Islet precursor cell (in vitro differentiated cells): ENCODE measurements around the gene ZNF236.
A peak's percentile ranks its signal among the peaks of the same experiment; 100 is the strongest.

ENCODE experiments used
- DNase-seq: peaks from one replicate; pipeline ENCODE4 v3.0.0-alpha.2; 2018

The ZNF236 gene

GRCh38 chr18:76821875-76822505 lies 367 bp upstream of the ZNF236 start:
- peak; percentile 67 for DNase-seq

- peak; percentile 55 for DNase-seq
Observed at GRCh38 chr18:76823161-76823538, 793 bp downstream of the ZNF236 start.

GRCh38 chr18:76823587-76824011 lies 1.2 kb downstream of the ZNF236 start:
- peak; percentile 74 for DNase-seq

- DNase-seq, result no peak
Observed at GRCh38 chr18:76824145-76824676, 1.9 kb downstream of the ZNF236 start.

- DNase-seq, result no peak
Observed at GRCh38 chr18:76824754-76825153, 2.4 kb downstream of the ZNF236 start.

- no peak for DNase-seq
Observed at GRCh38 chr18:76827205-76828200, 5.1 kb downstream of the ZNF236 start.

- DNase-seq, result no peak
Observed at GRCh38 chr18:76834379-76834778, 12.0 kb downstream of the ZNF236 start.

- no peak for DNase-seq
Observed at GRCh38 chr18:76835380-76835779, 13.0 kb downstream of the ZNF236 start.

GRCh38 chr18:76837071-76837470 lies 14.7 kb downstream of the ZNF236 start:
- no peak for DNase-seq

- no peak for DNase-seq
Observed at GRCh38 chr18:76838182-76838581, 15.8 kb downstream of the ZNF236 start.

GRCh38 chr18:76839086-76839794 lies 16.9 kb downstream of the ZNF236 start:
- DNase-seq, result no peak

GRCh38 chr18:76842837-76843530 lies 20.6 kb downstream of the ZNF236 start:
- DNase-seq, result peak; percentile 21

GRCh38 chr18:76844144-76844543 lies 21.8 kb downstream of the ZNF236 start:
- DNase-seq, result peak; percentile 57

- no peak for DNase-seq
Observed at GRCh38 chr18:76844742-76845477, 22.6 kb downstream of the ZNF236 start.

GRCh38 chr18:76846217-76846616 lies 23.9 kb downstream of the ZNF236 start:
- DNase-seq, result no peak

GRCh38 chr18:76847916-76848315 lies 25.6 kb downstream of the ZNF236 start:
- peak; percentile 65 for DNase-seq

- DNase-seq, result no peak
Observed at GRCh38 chr18:76850112-76850511, 27.8 kb downstream of the ZNF236 start.

- no peak for DNase-seq
Observed at GRCh38 chr18:76855594-76855993, 33.2 kb downstream of the ZNF236 start.

- DNase-seq, result no peak
Observed at GRCh38 chr18:76857476-76857875, 35.1 kb downstream of the ZNF236 start.

- DNase-seq, result no peak
Observed at GRCh38 chr18:76859474-76860339, 37.4 kb downstream of the ZNF236 start.

GRCh38 chr18:76860411-76860810 lies 38.1 kb downstream of the ZNF236 start:
- DNase-seq, result no peak
